ENCODE measurements around the gene DENND4C. TPM values are rescaled to one million over a fixed set of nuclear protein-coding genes. Genes with fewer than 3 reads are reported as not detected.
"Not testable (repeated sequence)": the region's sequence is repeated elsewhere in the genome, so short reads cannot be mapped to it uniquely, and the experiment has no call there.

DENND4C gene
- total and polyA plus RNA-seq, 7 donors = 11.3 to 109 (median 75.6) TPM

- WGBS, 2 donors = 0% methylated on average over 30 of the region's 30 CpGs
- Histone ChIP-seq H3K27me3 (no peaks in the 10 kb centered on the region), H3K4me1 (peaks cover 3 to 30% (median 19%) of the 10 kb centered on the region in 4 donors), H3K27ac (peak overlapping the region; percentile 87 to 93 (median 90)), H3K9me3 (no peaks in the 10 kb centered on the region), H3K4me3 (peak overlapping the region; percentile 40 to 67 (median 64)), H3K36me3 (peaks cover 19 to 40% (median 29%) of the 10 kb centered on the region in 4 donors)
- intact Hi-C loops (cut with DNase I) = loop anchor here (1.0 to 10.0 kb wide), 6 partner anchors 29 to 331 kb away; partner anchors contain the start of genes ACER2, DENND4C, HAUS6 and PLIN2
- TF ChIP-seq CTCF (IDR thresholded peaks at IDR 0.05) (no peak), POLR2AphosphoS5 (IDR thresholded peaks at IDR 0.05) (no peak), POLR2A (IDR thresholded peaks at IDR 0.05) (no peak)
- DNase-seq = no peak
Measured at GRCh38 chr9:19379697-19380046, 149.2 kb downstream of the DENND4C start.

GRCh38 chr9:19380826-19381075 lies 150.3 kb downstream of the DENND4C start:
- Histone ChIP-seq H3K9me3 (no peaks in the 10 kb centered on the region), H3K27me3 (no peaks in the 10 kb centered on the region), H3K4me1 (peaks cover 3 to 30% (median 19%) of the 10 kb centered on the region in 4 donors), H3K4me3 (peak overlapping the region; percentile 40 to 67 (median 64)), H3K36me3 (peaks cover 17 to 29% (median 26%) of the 10 kb centered on the region in 4 donors), H3K27ac (peak overlapping the region; percentile 87 to 93 (median 90))
- no peak for TF ChIP-seq POLR2A (IDR thresholded peaks at IDR 0.05)
- 32 to 42% methylated on average over 6 of the region's 6 CpGs for WGBS, 2 donors
- intact Hi-C loops (cut with DNase I) = loop anchor here (1.0 to 5.0 kb wide), 5 partner anchors 28 to 332 kb away; partner anchors contain the start of genes ACER2, DENND4C, HAUS6 and RRAGA
- no peak for DNase-seq

GRCh38 chr9:19381656-19382055 lies 151.2 kb downstream of the DENND4C start:
- H3K27ac ChIP-seq = no peak overlapping the region
- DNase-seq = no peak
- no peaks in the 10 kb centered on the region for H3K27me3 ChIP-seq
- peaks cover 3 to 30% (median 19%) of the 10 kb centered on the region in 4 donors for H3K4me1 ChIP-seq
- intact Hi-C loops (cut with DNase I) = loop anchor here (2.0 to 5.0 kb wide), 4 partner anchors 27 to 333 kb away; partner anchors contain the start of genes ACER2, HAUS6 and RRAGA
- WGBS, 2 donors = 95 to 96% methylated on average over 2 of the region's 2 CpGs
- H3K4me3 ChIP-seq = no peak overlapping the region
- peaks cover 9 to 20% (median 20%) of the 10 kb centered on the region in 4 donors for H3K36me3 ChIP-seq
- TF ChIP-seq CTCF (IDR thresholded peaks at IDR 0.05) (no peak), POLR2AphosphoS5 (IDR thresholded peaks at IDR 0.05) (no peak), EP300 (IDR thresholded peaks at IDR 0.05) (no peak), POLR2A (IDR thresholded peaks at IDR 0.05) (no peak)
- no peaks in the 10 kb centered on the region for H3K9me3 ChIP-seq

GRCh38 chr9:19385212-19385611 lies 154.7 kb downstream of the DENND4C start:
- intact Hi-C loops (cut with DNase I) = not testable (repeated sequence)

GRCh38 chr9:19385786-19386501 lies 155.5 kb downstream of the DENND4C start:
- peaks cover 0 to 15% (median 2%) of the 10 kb centered on the region in 4 donors for H3K4me1 ChIP-seq
- H3K4me3 ChIP-seq = no peak overlapping the region
- no peak for DNase-seq
- H3K27me3 ChIP-seq = no peaks in the 10 kb centered on the region
- H3K36me3 ChIP-seq = no peaks in the 10 kb centered on the region
- 94% methylated on average over 6 of the region's 6 CpGs for WGBS, 2 donors
- H3K27ac ChIP-seq = no peak overlapping the region
- TF ChIP-seq EP300 (IDR thresholded peaks at IDR 0.05) (no peak), POLR2A (IDR thresholded peaks at IDR 0.05) (no peak), CTCF (IDR thresholded peaks at IDR 0.05) (no peak), POLR2AphosphoS5 (IDR thresholded peaks at IDR 0.05) (no peak)
- intact Hi-C loops (cut with DNase I) = no loop called here
- H3K9me3 ChIP-seq = no peaks in the 10 kb centered on the region

More at GRCh38 chr9:19385212-19385611, 154.7 kb downstream of the DENND4C start:
- not testable (repeated sequence) for H3K36me3 ChIP-seq, DNase-seq, H3K27me3 ChIP-seq, H3K27ac ChIP-seq, H3K4me3 ChIP-seq, H3K9me3 ChIP-seq
- peaks cover 0 to 19% (median 2%) of the 10 kb centered on the region in 4 donors for H3K4me1 ChIP-seq
- 95 to 98% methylated on average over 14 of the region's 14 CpGs for WGBS, 2 donors

Data from sigmoid colon (tissue), 7 donors.